ENCODE measurements around the gene POLDIP2.
A peak's percentile ranks its signal among the peaks of the same experiment; 100 is the strongest.

Gene POLDIP2

GRCh38 chr17:28320215-28321061 lies 36.9 kb downstream of the POLDIP2 start:
- Histone ChIP-seq H3K4me3 (ENCODE audit: low read depth in 1 of 5, low read length in 5 of 5) (no peak overlapping the region), H3K9me3 (ENCODE audit: control insufficient read depth in 5 of 5, low read length in 5 of 5) (no peaks in the 10 kb centered on the region), H3K27me3 (ENCODE audit: control insufficient read depth in 5 of 5, insufficient read depth in 4 of 5, low read length in 5 of 5) (peaks cover 0 to 6% (median 4%) of the 10 kb centered on the region in 5 donors), H3K27ac (ENCODE audit: low read depth, low read length) (no peak overlapping the region), H3K36me3 (ENCODE audit: control insufficient read depth in 5 of 5, insufficient read depth in 5 of 5, low read length in 5 of 5) (no peaks in the 10 kb centered on the region), H3K9ac (ENCODE audit: low read length in 5 of 5) (no peak overlapping the region), H3K4me1 (ENCODE audit: control insufficient read depth in 5 of 5, insufficient read depth in 5 of 5, low read length in 5 of 5) (peaks cover 2 to 23% (median 20%) of the 10 kb centered on the region in 5 donors)

GRCh38 chr17:28319598-28319935 lies 37.8 kb downstream of the POLDIP2 start:
- H3K9me3 ChIP-seq (ENCODE audit: control insufficient read depth in 5 of 5, low read length in 5 of 5): no peaks in the 10 kb centered on the region
- no peaks in the 10 kb centered on the region for H3K36me3 ChIP-seq (ENCODE audit: control insufficient read depth in 5 of 5, insufficient read depth in 5 of 5, low read length in 5 of 5)
- peaks cover 0 to 6% (median 4%) of the 10 kb centered on the region in 5 donors for H3K27me3 ChIP-seq (ENCODE audit: control insufficient read depth in 5 of 5, insufficient read depth in 4 of 5, low read length in 5 of 5)
- H3K4me1 ChIP-seq (ENCODE audit: control insufficient read depth in 5 of 5, insufficient read depth in 5 of 5, low read length in 5 of 5): peaks cover 2 to 23% (median 20%) of the 10 kb centered on the region in 5 donors
- H3K9ac ChIP-seq (ENCODE audit: low read length in 5 of 5): peak overlapping the region in 4 of 5 donors; percentile 3 to 70 (median 40)
- H3K27ac ChIP-seq (ENCODE audit: low read depth, low read length): peak overlapping the region; percentile 16
- H3K4me3 ChIP-seq (ENCODE audit: low read depth in 1 of 5, low read length in 5 of 5): peak overlapping the region; percentile 63 to 76 (median 74)

- Histone ChIP-seq H3K4me1 (ENCODE audit: control insufficient read depth in 5 of 5, insufficient read depth in 5 of 5, low read length in 5 of 5) (peaks cover 2 to 23% (median 20%) of the 10 kb centered on the region in 5 donors), H3K27ac (ENCODE audit: low read depth, low read length) (peak within 1 kb of the TSS; percentile 16), H3K4me3 (ENCODE audit: low read depth in 1 of 5, low read length in 5 of 5) (peak within 1 kb of the TSS; percentile 63 to 76 (median 74)), H3K36me3 (ENCODE audit: control insufficient read depth in 5 of 5, insufficient read depth in 5 of 5, low read length in 5 of 5) (no peaks in the 10 kb centered on the region), H3K9me3 (ENCODE audit: control insufficient read depth in 5 of 5, low read length in 5 of 5) (no peaks in the 10 kb centered on the region), H3K27me3 (ENCODE audit: control insufficient read depth in 5 of 5, insufficient read depth in 4 of 5, low read length in 5 of 5) (peaks cover 0 to 6% (median 4%) of the 10 kb centered on the region in 5 donors), H3K9ac (ENCODE audit: low read length in 5 of 5) (peak within 1 kb of the TSS in 4 of 5 donors; percentile 3 to 70 (median 42))
Observed at GRCh38 chr17:28318759-28319597, 38.3 kb downstream of the POLDIP2 start, which contains the start of gene TMEM97. Gene TMEM97 (plus strand): TSS chr17:28319200. CDS start chr17:28319240, 40 bp downstream.

- Histone ChIP-seq H3K4me1 (ENCODE audit: control insufficient read depth in 5 of 5, insufficient read depth in 5 of 5, low read length in 5 of 5) (peaks cover 2 to 23% (median 20%) of the 10 kb centered on the region in 5 donors), H3K27me3 (ENCODE audit: control insufficient read depth in 5 of 5, insufficient read depth in 4 of 5, low read length in 5 of 5) (peaks cover 0 to 6% (median 4%) of the 10 kb centered on the region in 5 donors), H3K9ac (ENCODE audit: low read length in 5 of 5) (peak overlapping the region in 3 of 5 donors; percentile 21 to 57 (median 56)), H3K4me3 (ENCODE audit: low read depth in 1 of 5, low read length in 5 of 5) (peak overlapping the region; percentile 63 to 76 (median 74)), H3K27ac (ENCODE audit: low read depth, low read length) (no peak overlapping the region), H3K36me3 (ENCODE audit: control insufficient read depth in 5 of 5, insufficient read depth in 5 of 5, low read length in 5 of 5) (no peaks in the 10 kb centered on the region), H3K9me3 (ENCODE audit: control insufficient read depth in 5 of 5, low read length in 5 of 5) (no peaks in the 10 kb centered on the region)
Observed at GRCh38 chr17:28317966-28318758, 39.2 kb downstream of the POLDIP2 start.

GRCh38 chr17:28317099-28317965 lies 40.0 kb downstream of the POLDIP2 start:
- Histone ChIP-seq H3K9me3 (ENCODE audit: control insufficient read depth in 5 of 5, low read length in 5 of 5) (no peaks in the 10 kb centered on the region), H3K27ac (ENCODE audit: low read depth, low read length) (no peak overlapping the region), H3K27me3 (ENCODE audit: control insufficient read depth in 5 of 5, insufficient read depth in 4 of 5, low read length in 5 of 5) (peaks cover 0 to 6% (median 4%) of the 10 kb centered on the region in 5 donors), H3K9ac (ENCODE audit: low read length in 5 of 5) (no peak overlapping the region), H3K4me1 (ENCODE audit: control insufficient read depth in 5 of 5, insufficient read depth in 5 of 5, low read length in 5 of 5) (peaks cover 2 to 23% (median 20%) of the 10 kb centered on the region in 5 donors), H3K4me3 (ENCODE audit: low read depth in 1 of 5, low read length in 5 of 5) (peak overlapping the region in 1 of 5 donors; percentile 63), H3K36me3 (ENCODE audit: control insufficient read depth in 5 of 5, insufficient read depth in 5 of 5, low read length in 5 of 5) (no peaks in the 10 kb centered on the region)

GRCh38 chr17:28315846-28316705 lies 41.3 kb downstream of the POLDIP2 start:
- Histone ChIP-seq H3K4me3 (ENCODE audit: low read depth in 1 of 5, low read length in 5 of 5) (no peak overlapping the region), H3K36me3 (ENCODE audit: control insufficient read depth in 5 of 5, insufficient read depth in 5 of 5, low read length in 5 of 5) (no peaks in the 10 kb centered on the region), H3K9ac (ENCODE audit: low read length in 5 of 5) (no peak overlapping the region), H3K27ac (ENCODE audit: low read depth, low read length) (no peak overlapping the region), H3K27me3 (ENCODE audit: control insufficient read depth in 5 of 5, insufficient read depth in 4 of 5, low read length in 5 of 5) (peaks cover 0 to 6% (median 4%) of the 10 kb centered on the region in 5 donors), H3K9me3 (ENCODE audit: control insufficient read depth in 5 of 5, low read length in 5 of 5) (no peaks in the 10 kb centered on the region), H3K4me1 (ENCODE audit: control insufficient read depth in 5 of 5, insufficient read depth in 5 of 5, low read length in 5 of 5) (peaks cover 2 to 23% (median 20%) of the 10 kb centered on the region in 5 donors)

- H3K9ac ChIP-seq (ENCODE audit: low read length in 5 of 5): no peak overlapping the region
- H3K4me3 ChIP-seq (ENCODE audit: low read depth in 1 of 5, low read length in 5 of 5): no peak overlapping the region
- H3K4me1 ChIP-seq (ENCODE audit: control insufficient read depth in 5 of 5, insufficient read depth in 5 of 5, low read length in 5 of 5): peaks cover 2 to 11% (median 10%) of the 10 kb centered on the region in 5 donors
- H3K9me3 ChIP-seq (ENCODE audit: control insufficient read depth in 5 of 5, low read length in 5 of 5): no peaks in the 10 kb centered on the region
- H3K36me3 ChIP-seq (ENCODE audit: control insufficient read depth in 5 of 5, insufficient read depth in 5 of 5, low read length in 5 of 5): no peaks in the 10 kb centered on the region
- H3K27ac ChIP-seq (ENCODE audit: low read depth, low read length): no peak overlapping the region
- H3K27me3 ChIP-seq (ENCODE audit: control insufficient read depth in 5 of 5, insufficient read depth in 4 of 5, low read length in 5 of 5): peaks cover 0 to 6% (median 4%) of the 10 kb centered on the region in 5 donors
Observed at GRCh38 chr17:28313841-28314240, 43.5 kb downstream of the POLDIP2 start.

- Histone ChIP-seq H3K36me3 (ENCODE audit: control insufficient read depth in 5 of 5, insufficient read depth in 5 of 5, low read length in 5 of 5) (no peaks in the 10 kb centered on the region), H3K4me1 (ENCODE audit: control insufficient read depth in 5 of 5, insufficient read depth in 5 of 5, low read length in 5 of 5) (peaks cover 0 to 4% (median 0%) of the 10 kb centered on the region in 5 donors), H3K9me3 (ENCODE audit: control insufficient read depth in 5 of 5, low read length in 5 of 5) (no peaks in the 10 kb centered on the region), H3K27ac (ENCODE audit: low read depth, low read length) (no peak overlapping the region), H3K27me3 (ENCODE audit: control insufficient read depth in 5 of 5, insufficient read depth in 4 of 5, low read length in 5 of 5) (peaks cover 8 to 10% (median 10%) of the 10 kb centered on the region in 5 donors), H3K9ac (ENCODE audit: low read length in 5 of 5) (no peak overlapping the region), H3K4me3 (ENCODE audit: low read depth in 1 of 5, low read length in 5 of 5) (no peak overlapping the region)
Observed at GRCh38 chr17:28306954-28307401, 50.3 kb downstream of the POLDIP2 start.
